HPDE6-E6E7 (cell line): Measurements from ENCODE around the gene MIEF1.

Experiments used
- DNase-seq: peaks from one replicate; pipeline ENCODE4 v3.0.0; 2011; ENCODE audit warnings: missing footprints; ENCODE audit errors: extremely low spot score

Gene MIEF1

DNA sequence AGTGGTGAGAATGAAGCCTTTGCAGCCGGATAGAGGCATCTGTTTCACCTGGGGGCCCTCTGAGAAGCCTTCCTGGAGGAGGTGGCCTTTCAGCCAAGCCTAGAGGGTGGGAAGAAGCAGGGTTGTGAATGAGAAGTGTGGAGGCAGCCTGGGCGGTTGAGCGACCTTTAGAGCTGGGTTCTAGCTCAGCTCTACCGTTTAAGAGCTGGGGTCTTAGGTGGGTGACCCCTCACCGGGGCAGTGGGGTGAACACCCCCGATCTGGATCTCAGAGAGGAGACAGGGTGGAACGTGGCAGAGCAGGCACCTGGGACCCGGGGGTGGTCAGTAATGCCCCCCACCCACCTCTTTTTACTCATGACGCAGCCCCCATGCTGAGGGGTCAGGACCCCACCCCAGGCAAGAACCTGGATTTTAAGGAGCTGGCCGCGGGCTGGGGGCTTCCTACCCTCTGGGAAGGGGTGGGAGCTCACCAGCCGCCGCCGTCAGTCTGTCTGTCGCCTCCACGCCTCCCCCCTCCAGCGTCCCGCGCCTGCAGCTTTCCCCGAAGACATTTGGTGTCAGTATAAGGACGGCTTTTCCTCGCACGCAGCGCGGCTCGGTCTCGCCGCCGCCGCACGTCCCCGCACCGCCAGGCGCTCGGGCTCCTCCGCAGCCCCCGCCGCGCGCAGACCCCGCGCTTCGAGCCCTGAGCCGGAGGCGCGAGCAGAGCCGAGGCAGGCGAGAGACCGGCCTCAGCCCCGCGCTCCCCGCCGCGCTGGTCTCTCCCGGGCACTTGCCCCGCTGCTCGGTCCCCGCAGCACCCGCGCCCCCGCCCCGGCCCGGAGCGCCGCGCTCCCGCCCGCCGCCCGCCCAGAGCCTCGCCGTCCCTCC, 55.1 kb downstream of the MIEF1 start:
- DNase-seq = no peak

DNA sequence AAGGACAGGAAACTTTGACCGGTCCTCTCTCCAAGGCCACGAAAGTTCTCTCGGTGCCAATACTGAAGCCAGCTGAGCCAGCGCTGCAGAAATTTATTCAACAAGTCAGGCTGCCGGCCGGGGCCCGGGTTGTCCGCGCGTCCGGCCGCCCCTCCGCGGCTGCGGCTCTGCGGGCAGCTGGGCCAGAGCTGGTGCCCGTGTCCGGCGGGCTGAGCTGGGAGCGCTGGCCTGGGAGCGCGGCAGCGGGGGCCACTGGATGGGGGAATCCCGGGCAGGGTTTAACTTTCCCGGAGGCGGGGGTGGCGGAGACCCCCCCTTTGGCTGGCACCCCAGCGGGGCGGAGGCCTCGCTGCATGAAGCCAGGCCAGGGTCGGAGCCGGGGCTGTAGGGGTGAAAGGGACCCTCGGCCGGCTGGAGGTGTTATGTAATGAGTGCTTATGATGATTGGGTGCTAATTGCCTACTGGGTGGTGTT, 56.2 kb downstream of the MIEF1 start:
- DNase-seq = no peak

DNA sequence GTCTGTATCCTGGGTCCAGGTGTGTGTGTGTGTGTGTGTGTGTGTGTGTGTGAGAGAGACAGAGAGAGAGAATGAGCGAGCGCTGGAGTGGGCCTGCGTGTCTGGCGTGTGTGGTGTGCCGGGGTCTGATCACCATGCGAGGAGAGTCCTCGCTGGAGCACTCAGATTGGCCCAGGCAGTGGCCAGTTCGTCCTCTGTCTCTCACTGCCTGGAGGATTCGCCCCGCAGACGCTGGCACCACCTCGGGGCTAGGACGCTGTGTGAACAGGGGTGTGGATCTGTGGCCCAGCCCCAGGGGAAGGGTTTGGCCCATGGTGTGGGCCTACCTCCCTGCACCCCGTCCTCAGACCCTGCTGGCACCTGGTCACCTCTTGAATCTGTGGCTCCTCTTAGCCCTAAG, 56.9 kb downstream of the MIEF1 start:
- no peak for DNase-seq

DNA sequence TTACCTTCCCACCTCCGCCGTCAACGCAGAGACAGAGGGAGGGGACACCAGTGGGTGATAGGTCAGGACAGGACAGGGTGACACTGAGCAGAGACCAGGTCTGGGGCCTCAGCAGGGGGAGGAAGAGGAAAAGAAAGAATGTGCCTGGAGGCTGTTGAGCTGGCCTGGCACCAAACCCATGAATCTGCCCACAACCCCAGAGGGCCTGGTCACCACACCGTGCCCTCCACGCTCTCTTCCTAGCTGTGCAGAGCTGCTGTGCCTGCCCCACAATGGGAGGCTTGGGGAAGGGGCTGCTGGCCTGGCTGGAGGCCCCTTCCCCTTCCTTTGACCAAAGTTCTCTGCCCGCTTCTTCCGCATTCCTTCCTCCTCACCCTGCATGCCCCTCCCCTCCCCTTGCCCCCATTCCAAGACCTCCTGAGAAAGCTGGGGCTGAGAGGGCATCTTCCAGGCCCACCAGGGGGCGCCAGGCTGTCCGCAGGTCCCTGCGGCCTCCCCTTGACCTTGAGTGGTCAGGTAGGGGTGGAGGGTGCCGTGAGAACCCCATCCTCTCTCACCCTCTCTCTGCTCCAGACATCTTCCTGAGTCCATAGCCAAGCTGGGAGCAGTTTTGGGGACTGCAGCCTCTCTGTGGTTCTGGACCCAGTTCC, 57.5 kb downstream of the MIEF1 start:
- DNase-seq = no peak

DNA sequence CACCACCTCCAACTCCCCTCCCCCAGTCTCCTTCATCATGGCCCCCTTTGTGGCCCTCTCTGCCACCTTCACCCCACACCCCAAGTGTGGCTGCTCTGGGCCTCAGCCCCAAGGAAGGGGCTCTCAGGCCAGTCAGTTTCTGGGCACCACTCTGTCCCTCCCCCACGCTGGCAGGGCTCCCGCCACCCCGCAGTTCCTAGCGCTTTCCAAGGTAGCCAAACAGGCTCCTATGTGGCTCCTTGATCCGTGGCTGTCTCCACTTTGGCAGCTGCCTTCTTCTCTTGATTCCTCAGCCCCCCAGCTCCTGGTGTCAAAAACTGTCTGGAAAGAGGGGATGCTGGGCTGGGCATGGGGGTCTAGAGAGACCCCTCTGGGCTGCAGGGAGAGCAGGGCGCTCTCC, 58.0 kb downstream of the MIEF1 start:
- DNase-seq = no peak

DNA sequence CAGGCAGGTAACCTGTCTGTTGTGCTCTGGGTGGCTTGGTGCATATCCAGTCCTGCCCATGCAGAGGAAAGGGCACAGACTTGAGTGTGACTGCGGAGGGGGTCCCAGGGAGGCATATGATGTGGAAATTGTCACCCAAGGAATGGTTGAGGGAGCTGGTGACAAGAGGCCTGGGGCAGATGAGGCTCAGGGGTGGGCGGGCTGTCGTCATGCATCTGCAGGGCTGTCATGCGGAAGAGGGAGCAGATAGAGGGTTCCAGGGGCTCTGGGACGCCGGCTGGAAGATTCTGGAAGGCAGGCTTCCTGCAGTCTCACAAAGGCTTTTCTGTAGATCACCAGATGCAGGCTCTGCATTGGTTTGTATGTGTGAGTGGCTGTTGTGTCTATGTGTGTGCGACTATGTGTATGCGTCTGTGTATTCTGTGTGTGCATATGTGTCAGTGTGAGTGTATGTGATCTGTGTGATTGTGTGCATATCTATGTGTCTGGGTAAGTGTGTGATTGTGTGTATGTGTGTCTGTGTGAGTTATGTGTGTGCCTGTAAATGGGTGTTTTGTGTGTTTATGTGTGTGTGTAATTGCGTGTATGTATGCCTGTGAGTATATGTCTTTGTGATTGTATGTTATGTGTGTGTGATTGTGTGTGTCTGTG, 60.9 kb downstream of the MIEF1 start:
- DNase-seq = no peak

DNA sequence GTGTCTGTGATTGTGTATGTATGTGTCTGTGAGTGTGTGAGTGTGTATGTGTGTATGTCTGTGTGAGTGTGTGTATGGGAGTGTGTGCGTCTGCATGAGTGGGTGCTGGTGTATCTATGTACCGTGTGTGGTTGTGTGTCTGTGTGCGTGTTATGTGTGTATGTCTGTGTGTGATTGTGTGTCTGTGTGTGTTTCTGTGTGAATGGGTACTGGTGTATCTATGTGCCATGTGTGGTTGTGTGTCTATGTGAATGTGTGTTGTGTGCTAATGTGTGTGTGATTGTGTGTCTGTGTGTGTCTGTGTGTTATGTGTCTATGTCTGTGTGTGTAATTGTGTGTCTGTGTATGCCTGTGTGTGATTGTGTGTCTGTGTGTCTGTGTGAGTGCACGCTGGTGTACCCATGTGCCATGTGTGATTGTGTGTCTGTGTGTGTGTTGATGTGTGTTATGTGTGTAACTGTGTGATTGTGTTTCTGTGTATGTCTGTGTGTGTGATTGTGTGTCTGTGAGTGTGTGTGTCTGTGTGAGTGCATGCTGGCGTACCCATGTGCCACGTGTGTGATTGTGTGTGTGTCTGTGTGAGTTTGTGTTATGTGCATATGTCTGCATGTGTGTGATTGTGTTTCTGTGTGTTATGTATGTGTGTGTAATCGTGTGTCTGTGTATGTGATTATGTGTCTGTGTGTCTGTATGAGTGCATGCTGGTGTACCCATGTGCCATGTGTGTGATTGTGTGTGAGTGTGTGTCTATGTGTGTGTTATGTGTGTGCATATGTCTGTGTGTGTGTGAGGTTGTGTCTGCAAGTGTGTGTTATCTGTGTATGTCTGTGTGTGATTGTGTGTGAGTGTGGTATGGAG, 61.7 kb downstream of the MIEF1 start:
- DNase-seq = no peak

DNA sequence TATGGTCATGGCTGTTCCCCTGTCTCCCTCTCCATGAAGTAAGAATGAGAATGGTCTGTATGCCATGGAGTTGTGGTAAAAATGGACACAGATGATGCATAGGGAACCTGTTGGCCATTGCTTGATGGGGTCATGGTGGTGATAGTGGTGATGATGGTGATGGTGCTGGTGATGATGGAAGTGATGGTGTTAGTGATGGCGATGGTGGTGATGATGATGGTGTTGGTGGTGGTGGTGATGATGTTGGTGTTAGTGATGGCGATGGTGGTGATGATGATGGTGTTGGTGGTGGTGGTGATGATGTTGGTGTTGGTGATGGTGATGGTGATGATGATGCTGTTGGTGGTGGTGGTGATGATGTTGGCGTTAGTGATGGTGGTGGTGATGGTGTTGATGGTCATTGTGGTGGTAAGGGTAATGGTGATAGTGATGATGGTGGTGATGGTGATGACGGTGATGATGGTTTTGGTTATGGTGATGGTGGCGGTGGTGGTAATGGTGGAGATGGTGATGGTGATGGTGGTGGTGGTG, 63.4 kb downstream of the MIEF1 start:
- DNase-seq = no peak

DNA sequence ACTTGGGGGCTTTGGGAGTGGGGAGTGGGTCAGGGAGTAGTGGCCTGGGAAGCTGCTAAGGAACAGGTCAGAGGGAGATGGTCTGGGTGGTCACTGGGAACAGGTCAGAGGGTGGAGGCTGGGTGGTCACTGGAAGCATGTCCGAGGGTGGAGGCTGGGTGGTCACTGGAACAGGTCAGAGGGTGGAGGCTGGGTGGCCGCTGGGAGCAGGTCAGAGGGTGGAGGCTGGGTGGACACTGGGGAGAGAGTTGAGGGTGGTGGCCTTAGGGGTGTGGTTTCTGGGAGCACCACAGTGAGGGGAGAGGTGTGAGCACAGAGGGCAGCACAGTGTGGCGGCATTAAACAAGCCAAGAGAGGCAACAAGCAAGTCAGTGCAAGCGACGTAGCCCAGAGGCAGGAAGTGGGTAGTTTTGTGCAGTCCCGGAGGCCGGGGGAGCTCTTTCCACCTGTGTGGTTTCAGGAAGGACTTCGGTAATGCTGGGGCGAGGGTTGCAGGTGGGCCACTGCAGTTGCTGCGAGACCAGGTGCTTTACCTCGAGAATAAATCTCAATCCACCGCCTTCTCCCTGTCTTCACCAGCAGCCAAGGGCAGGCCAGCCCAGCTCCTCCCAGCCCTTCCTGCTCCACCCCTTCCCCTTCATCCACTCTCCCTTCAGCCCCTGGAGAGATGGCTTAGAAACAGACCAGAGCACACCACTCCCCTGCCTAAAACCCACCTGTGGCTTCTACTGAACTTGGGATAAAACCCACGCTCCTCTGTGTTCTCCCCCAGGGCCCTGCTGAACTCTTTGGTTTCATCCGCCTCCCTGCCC, 65.3 kb downstream of the MIEF1 start:
- DNase-seq = no peak
